SJSA1 (cell line): ENCODE data around the gene CCDC85C. TPM values are rescaled to one million over a fixed set of nuclear protein-coding genes. Genes with fewer than 3 reads are reported as not detected.

ENCODE experiments used
- DNase-seq, 2 experiments: peaks; one replicate each; pipeline ENCODE4 v3.0.0-alpha.2; 2015 to 2020; ENCODE audit warnings: low spot score in 2 of 2, low read depth in 1 of 2
- H3K27ac ChIP-seq: fragments of 250-450 bp; sonication (Bioruptor Pico); 2 replicates; pipeline ENCODE4 v1.5.1; 2020; ENCODE audit warnings: mild to moderate bottlenecking, moderate library complexity
- H3K27me3 ChIP-seq: fragments of 250-450 bp; sonication (Bioruptor Pico); replicated peaks from 2 replicates; pipeline ENCODE4 v1.5.1; 2020; ENCODE audit warnings: mild to moderate bottlenecking, moderate library complexity
- H3K36me3 ChIP-seq: fragments of 250-450 bp; sonication (Bioruptor Pico); 2 replicates; pipeline ENCODE4 v1.5.1; 2020; ENCODE audit warnings: mild to moderate bottlenecking
- H3K4me1 ChIP-seq: fragments of 250-450 bp; sonication (Bioruptor Pico); replicated peaks from 2 replicates; pipeline ENCODE4 v1.6.1; 2021; ENCODE audit warnings: mild to moderate bottlenecking
- H3K4me3 ChIP-seq: fragments of 250-450 bp; sonication (Bioruptor Pico); 2 replicates; pipeline ENCODE4 v1.5.1; 2020; ENCODE audit warnings: mild to moderate bottlenecking
- H3K9me3 ChIP-seq: fragments of 250-450 bp; sonication (Bioruptor Pico); replicated peaks from 2 replicates; pipeline ENCODE4 v1.5.1; 2020; ENCODE audit warnings: mild to moderate bottlenecking
- total RNA-seq: library from RNA; depleted of rRNA; stranded (reverse); fragments of >200 nt; shearing (Covaris generic); gene quantifications from 2 replicates; pipeline ENCODE4 v1.2.3, GENCODE V29; 2014

The CCDC85C gene
- total RNA-seq, 1 experiment from 2014 or later = 25.8 TPM

- H3K27ac ChIP-seq = no peak overlapping the region
- no peak overlapping the region for H3K4me3 ChIP-seq
- H3K4me1 ChIP-seq = peaks cover 60% of the 10 kb centered on the region
- no peaks in the 10 kb centered on the region for H3K27me3 ChIP-seq
- DNase-seq = no peak
- no peaks in the 10 kb centered on the region for H3K9me3 ChIP-seq
- H3K36me3 ChIP-seq = no peaks in the 10 kb centered on the region; the same call in 1 of the 2 replicates
Observed at GRCh38 chr14:99527427-99528076, 76.5 kb downstream of the CCDC85C start.

- Histone ChIP-seq H3K36me3 (peaks cover 1% of the 10 kb centered on the region), H3K27ac (no peak overlapping the region), H3K9me3 (no peaks in the 10 kb centered on the region), H3K4me1 (peaks cover 60% of the 10 kb centered on the region), H3K4me3 (no peak overlapping the region), H3K27me3 (no peaks in the 10 kb centered on the region)
- DNase-seq = no peak
Observed at GRCh38 chr14:99527026-99527425, 77.0 kb downstream of the CCDC85C start.

DNA sequence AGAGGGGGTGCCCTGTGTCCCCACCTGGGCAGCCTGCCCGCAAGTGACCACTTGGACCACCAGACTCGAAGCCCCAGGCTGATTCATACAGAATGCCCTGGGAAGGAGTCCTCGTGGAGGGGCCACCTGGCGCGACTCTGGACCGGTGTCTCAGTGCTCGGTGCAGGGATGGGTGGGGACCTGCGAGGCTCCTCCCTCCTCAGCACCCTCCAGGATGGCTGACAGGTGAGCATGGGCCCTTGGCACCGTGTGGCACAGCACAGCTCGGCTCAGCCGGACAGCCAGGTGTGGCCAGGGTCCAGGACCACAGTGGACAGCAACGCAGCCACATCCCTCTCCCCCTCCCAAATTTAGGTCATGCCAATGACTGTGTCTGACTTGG lies 78.3 kb downstream of the CCDC85C start:
- Histone ChIP-seq H3K27ac (no peak overlapping the region), H3K4me3 (no peak overlapping the region), H3K9me3 (no peaks in the 10 kb centered on the region), H3K4me1 (peaks cover 52% of the 10 kb centered on the region), H3K27me3 (no peaks in the 10 kb centered on the region), H3K36me3 (peaks cover 14% of the 10 kb centered on the region)
- DNase-seq = no peak

DNA sequence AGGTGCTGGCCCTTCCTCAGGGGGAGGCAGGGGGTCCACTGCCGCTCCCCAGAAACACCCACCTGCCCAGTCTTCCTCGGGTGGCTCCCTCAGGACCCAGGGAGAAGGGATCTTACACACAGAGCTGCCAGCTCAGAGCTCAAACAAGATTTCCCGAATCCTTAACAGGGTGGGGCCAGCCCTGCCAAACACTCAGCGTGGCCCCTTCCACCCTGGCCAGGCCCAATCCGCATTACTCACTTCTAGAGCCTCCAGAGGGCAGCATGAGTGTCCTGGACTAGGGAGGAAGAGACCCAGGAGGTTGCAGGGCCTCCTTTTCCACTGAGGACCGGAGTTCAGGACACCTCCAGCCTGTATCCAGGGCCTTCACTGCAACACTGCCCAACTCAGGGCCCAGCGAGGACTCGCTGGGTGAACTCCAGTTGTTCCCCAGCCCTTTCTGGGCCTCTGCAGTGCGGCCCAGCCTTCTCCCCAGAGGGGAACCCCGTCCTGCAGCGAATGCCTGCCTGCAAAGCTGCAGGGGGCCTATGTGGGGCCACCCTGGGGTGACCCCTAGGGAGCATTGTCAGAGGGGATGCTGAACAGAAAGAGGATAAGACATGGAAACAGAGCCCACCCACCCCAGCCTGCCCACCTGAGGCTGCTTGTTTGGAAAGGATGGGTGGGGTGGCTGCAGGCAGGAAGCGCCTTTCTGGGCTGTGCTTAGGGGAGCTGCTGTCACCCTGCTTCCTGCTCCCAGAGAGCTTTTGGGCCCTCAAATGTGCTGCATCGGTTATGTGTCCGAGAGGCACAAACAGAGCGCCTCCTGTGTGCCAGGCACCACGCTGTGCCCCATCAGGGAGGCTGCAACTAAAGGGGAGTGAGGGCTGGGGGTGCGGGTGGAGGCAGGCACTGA lies 79.0 kb downstream of the CCDC85C start:
- Histone ChIP-seq H3K4me1 (peaks cover 46% of the 10 kb centered on the region), H3K36me3 (peaks cover 14% of the 10 kb centered on the region), H3K9me3 (no peaks in the 10 kb centered on the region), H3K27ac (no peak overlapping the region), H3K4me3 (no peak overlapping the region), H3K27me3 (no peaks in the 10 kb centered on the region)
- peak in 1 of 2 experiments; percentile 28 for DNase-seq

DNA sequence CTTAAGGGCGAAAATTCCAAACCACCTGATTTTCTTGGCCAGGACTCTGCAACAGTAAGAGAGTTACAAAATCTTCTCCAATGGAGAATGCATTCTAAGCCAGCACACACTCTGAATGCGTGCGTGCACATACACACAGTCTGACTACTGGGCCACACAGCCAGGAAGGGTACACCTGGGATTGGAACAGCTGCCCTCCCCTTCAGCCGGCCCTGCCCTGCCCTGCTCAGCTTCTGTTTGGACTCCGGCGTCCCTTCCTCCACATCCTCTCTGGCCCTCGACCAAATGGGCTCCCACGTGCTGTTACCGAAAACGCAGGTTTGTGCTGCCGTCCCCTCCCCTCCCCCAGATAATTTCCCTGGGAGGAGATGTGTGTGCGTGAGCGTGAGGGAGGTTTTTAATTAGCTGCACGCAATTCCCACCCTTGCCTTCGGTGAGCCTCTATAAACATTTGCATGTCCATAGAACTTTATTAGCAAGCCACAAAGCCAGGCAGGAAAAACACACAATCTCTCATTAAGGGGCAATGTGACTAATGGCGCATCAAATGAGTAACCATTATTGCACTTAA lies 79.8 kb downstream of the CCDC85C start:
- Histone ChIP-seq H3K4me1 (peaks cover 41% of the 10 kb centered on the region), H3K9me3 (no peaks in the 10 kb centered on the region), H3K27ac (no peak overlapping the region), H3K27me3 (no peaks in the 10 kb centered on the region), H3K4me3 (no peak overlapping the region), H3K36me3 (peaks cover 19% of the 10 kb centered on the region)
- no peak for DNase-seq

DNA sequence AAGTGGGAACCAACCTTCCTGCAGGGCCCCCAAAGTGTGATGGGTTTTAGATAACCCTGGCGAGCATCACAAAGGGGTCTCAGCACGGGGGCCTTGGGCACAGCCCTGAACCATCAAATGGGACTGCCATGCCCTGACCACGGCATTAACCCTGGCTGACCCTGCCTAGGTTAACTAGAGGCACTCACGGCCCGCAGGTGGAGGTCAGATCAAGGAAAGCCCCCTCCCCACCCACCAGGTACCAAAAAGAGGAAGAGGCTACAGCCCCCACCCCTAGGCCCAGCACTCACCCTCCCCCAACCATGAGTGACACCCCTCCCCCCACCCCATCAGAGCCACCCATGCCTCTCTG lies 80.3 kb downstream of the CCDC85C start:
- Histone ChIP-seq H3K4me1 (peaks cover 41% of the 10 kb centered on the region), H3K27me3 (no peaks in the 10 kb centered on the region), H3K4me3 (no peak overlapping the region), H3K9me3 (no peaks in the 10 kb centered on the region), H3K27ac (peak overlapping the region; percentile 25; the same call in 1 of the 2 replicates), H3K36me3 (peaks cover 20% of the 10 kb centered on the region)
- no peak for DNase-seq

DNA sequence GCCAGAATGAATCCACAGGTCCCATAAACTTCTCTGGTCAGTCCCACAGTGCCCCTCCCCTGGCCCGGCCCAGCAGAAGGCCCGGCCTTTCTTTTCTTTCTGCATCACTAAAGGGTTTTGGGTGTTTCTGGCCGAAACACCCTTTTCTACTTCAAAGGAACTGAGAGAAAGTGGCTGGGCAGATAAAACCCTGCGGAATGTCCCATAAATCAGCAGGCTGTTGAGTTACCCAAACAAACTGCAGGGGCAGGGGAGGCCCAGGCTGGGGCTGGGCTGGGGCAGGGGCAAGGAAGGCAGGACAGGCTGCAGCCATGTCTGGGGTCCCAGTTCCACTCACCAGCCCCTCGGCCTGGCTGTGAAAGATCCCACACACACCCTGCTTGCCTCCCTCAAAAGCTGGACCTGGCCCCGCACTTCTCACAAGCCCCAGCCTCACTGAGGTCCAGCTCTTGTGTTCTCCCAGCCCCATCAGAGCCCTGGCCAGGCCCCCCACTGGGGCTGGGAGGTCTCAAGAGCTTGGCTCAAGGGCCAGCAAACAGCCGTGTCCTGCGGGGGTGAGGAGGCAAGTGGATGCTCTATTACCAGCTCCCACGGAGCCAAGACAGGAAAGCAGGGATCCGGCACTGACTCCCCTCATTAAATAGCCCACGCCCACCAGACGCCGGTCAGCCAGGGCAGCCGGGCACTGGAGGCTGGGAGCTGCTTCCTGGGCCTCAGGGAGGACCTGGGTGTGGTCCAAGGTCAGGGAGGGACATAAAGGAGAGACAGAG lies 80.9 kb downstream of the CCDC85C start:
- Histone ChIP-seq H3K27ac (peak overlapping the region; percentile 25), H3K4me3 (no peak overlapping the region)

GRCh38 chr14:99522457-99522891 lies 81.5 kb downstream of the CCDC85C start:
- Histone ChIP-seq H3K4me3 (no peak overlapping the region), H3K4me1 (peaks cover 47% of the 10 kb centered on the region), H3K36me3 (peaks cover 21% of the 10 kb centered on the region), H3K27ac (peak overlapping the region; percentile 25), H3K27me3 (no peaks in the 10 kb centered on the region), H3K9me3 (no peaks in the 10 kb centered on the region)
- peak; percentile 64 to 84 for DNase-seq

More for the DNA sequence above, 80.9 kb downstream of the CCDC85C start:
- Histone ChIP-seq H3K27me3 (no peaks in the 10 kb centered on the region), H3K9me3 (no peaks in the 10 kb centered on the region), H3K4me1 (peaks cover 47% of the 10 kb centered on the region), H3K36me3 (peaks cover 21% of the 10 kb centered on the region)
- DNase-seq = peak in 1 of 2 experiments; percentile 41

DNA sequence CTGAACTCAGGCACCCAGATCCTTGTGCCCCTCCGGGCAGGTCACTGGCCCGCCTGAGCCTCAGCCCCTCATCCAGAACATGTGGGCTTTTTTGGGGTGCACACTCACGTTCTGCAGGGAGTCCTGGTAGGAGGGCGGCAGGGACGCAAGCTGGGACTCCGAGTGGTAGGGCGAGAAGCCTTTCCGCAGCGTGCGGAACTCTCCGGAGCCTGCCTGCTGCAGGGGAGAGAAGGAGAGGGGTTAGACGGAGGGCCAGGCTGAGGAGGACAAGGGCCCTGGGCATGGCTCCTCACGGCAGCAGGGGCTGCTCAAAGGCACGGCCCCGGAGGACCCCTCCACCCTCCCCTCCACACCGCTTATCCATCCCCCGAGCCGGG lies 82.0 kb downstream of the CCDC85C start:
- H3K27ac ChIP-seq = no peak overlapping the region
- H3K4me1 ChIP-seq = peaks cover 47% of the 10 kb centered on the region

DNA sequence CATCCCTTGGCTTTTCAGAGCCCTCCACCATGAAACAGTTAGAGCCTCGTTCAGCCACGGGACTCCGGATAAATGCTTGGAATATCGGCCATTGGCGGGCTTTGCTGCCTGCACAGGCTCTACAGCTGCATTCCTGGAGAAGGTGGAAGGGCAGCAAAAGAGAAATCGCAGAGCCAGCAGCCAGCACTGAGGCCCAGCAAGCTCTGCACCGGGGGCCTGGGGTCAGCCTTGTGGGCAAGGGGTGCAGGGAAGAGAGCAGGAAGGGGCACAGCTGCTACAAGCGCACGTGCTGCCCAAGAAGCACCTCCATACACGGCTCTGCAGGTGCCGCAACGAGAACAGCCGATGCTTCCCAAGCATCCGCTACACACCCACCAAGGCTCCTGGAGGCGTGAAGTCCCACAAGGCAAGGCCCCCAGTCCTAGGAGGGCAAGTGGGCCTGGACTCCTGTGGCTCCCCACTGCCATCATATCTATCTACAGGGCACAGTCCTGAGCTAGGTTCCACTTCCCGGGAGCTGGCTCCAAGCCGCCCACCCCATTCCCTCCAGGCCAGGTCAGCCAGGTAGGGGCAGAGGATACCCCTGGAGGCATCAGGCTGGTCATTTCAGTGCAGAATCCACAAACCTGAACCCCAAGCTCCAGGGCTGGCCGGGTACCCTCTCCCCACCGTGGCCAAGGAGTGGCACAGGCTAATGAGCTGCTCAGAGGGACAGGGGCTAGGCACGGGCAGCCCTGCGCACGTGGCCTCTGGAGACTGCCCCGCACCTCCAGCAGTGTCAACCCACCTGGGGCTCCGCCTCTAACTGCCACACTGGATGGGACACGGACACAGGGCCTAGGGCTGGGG lies 82.6 kb downstream of the CCDC85C start:
- H3K36me3 ChIP-seq = peaks cover 27% of the 10 kb centered on the region
- H3K9me3 ChIP-seq = no peaks in the 10 kb centered on the region
- peaks cover 47% of the 10 kb centered on the region for H3K4me1 ChIP-seq
- DNase-seq = no peak
- H3K4me3 ChIP-seq = no peak overlapping the region
- no peak overlapping the region for H3K27ac ChIP-seq
- H3K27me3 ChIP-seq = no peaks in the 10 kb centered on the region

More for the DNA sequence above, 82.0 kb downstream of the CCDC85C start:
- no peaks in the 10 kb centered on the region for H3K27me3 ChIP-seq
- no peak overlapping the region for H3K4me3 ChIP-seq
- H3K9me3 ChIP-seq = no peaks in the 10 kb centered on the region
- DNase-seq = no peak
- H3K36me3 ChIP-seq = peaks cover 22% of the 10 kb centered on the region

DNA sequence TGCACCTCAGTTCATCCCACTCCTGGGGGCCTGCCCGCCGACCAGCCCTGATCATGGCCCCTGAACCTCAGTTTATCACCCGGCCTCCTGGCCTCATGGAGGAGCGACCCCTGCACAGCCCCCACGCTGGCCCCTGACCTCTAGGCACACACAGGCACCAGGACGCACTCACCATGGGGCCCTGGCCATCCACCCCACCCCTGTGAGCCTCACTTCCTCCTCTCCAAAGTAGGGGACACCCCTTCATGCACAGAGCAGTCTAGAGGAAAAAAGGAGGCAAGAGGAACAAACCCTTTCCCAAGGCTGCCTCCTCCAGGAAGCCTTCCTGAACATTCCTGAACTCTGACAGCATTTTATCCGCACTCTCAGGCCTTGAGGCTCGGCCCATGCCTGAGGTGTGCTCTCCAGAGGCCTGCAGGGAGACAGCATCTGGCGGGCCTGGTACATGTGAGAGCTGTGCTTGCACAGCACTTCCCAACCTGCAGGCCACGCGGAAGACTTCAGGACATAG lies 83.4 kb downstream of the CCDC85C start:
- Histone ChIP-seq H3K9me3 (no peaks in the 10 kb centered on the region), H3K4me1 (peaks cover 45% of the 10 kb centered on the region), H3K36me3 (peaks cover 29% of the 10 kb centered on the region), H3K27me3 (no peaks in the 10 kb centered on the region), H3K4me3 (no peak overlapping the region), H3K27ac (no peak overlapping the region)
- no peak for DNase-seq

DNA sequence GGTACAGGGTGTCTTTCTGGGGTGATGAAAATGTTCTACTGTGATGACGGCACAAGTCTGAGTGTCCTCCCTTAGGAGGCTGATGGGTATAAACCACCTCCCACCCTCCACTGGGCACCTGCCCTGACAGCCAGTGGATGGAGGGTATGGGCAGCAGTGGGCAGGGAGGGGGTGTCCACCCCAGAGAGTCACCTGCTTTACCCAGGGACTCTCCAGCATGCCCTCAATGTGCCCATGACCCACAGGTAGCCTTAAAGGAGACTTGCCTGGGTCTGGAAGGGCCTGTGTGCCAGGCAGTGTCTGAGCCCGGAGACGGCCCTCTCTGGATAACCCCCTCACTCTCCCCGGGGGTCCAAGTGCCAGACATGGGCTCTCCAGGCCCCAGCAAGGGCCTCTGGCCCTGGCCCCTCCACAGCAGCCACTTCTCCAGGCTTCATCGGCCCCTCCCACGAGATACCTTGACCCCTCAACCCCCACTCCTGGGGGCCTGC lies 84.0 kb downstream of the CCDC85C start:
- Histone ChIP-seq H3K9me3 (no peaks in the 10 kb centered on the region), H3K4me1 (peaks cover 39% of the 10 kb centered on the region), H3K27ac (no peak overlapping the region), H3K4me3 (no peak overlapping the region), H3K27me3 (no peaks in the 10 kb centered on the region), H3K36me3 (peaks cover 35% of the 10 kb centered on the region)
- no peak for DNase-seq
